HEK293T (cell line): ENCODE results near the gene TMEM125.

Experiments
- ARNT ChIP-seq: fragments of 450-650 bp; IDR thresholded peaks from 2 replicates; pipeline ENCODE4 v1.6.1; 2017; ENCODE audit warnings: mild to moderate bottlenecking
- FOXA1 ChIP-seq: fragments of 450-650 bp; IDR thresholded peaks from 2 replicates; pipeline ENCODE4 v1.6.1; 2016; ENCODE audit warnings: mild to moderate bottlenecking
- FOXK2 ChIP-seq: fragments of 450-650 bp; IDR thresholded peaks from 2 replicates; pipeline ENCODE4 v1.6.1; 2016; ENCODE audit warnings: mild to moderate bottlenecking
- FOXM1 ChIP-seq: fragments of 450-650 bp; IDR thresholded peaks from 2 replicates; pipeline ENCODE4 v1.6.1; 2017; ENCODE audit warnings: mild to moderate bottlenecking, borderline replicate concordance
- L3MBTL2 ChIP-seq: fragments of 450-650 bp; conservative IDR thresholded peaks from 2 replicates; pipeline ENCODE4 v1.6.1; 2016; ENCODE audit warnings: mild to moderate bottlenecking
- SUZ12 ChIP-seq: fragments of 450-650 bp; IDR thresholded peaks from 2 replicates; pipeline ENCODE4 v1.6.1; 2016; ENCODE audit warnings: mild to moderate bottlenecking
- TARDBP ChIP-seq: fragments of 450-650 bp; IDR thresholded peaks from 2 replicates; pipeline ENCODE4 v1.6.1; 2016
- ZNF384 ChIP-seq: fragments of 450-650 bp; IDR thresholded peaks from 2 replicates; pipeline ENCODE4 v1.6.1; 2016

- TF ChIP-seq ZNF384 (no peak), FOXM1 (no peak), FOXK2 (no peak), SUZ12 (no peak), FOXA1 (no peak), L3MBTL2 (no peak), ARNT (no peak), TARDBP (no peak)
These were observed 17.6 kb upstream of the TMEM125 start for GRCh38 chr1:43252225-43252624.
